ENCODE results near the gene ACIN1.

The ACIN1 gene

DNA sequence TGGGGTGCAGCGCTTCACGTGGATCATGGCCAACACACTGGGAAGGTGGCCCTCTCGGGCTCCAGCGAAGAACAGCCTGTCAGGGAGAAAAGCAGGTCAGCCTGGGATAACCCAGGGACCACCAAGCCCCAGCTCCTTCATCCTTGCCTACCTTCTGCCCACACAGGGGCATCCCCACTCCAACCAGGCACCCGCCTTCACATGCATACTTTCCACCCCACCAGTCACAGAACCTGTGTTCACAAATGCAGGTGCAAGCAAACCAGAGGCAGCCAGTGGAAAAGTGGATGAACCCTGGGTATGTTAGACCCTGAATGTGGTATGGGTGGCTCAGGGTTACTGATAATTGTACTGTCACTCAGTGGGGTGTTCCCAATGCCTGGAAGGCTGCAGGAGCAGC lies 36.5 kb upstream of the ACIN1 start:
- H3K4me1 ChIP-seq (ENCODE audit: control insufficient read depth, insufficient read depth, low read length) = no peaks in the 10 kb centered on the region
- H3K27me3 ChIP-seq (ENCODE audit: control insufficient read depth, insufficient read depth, low read length) = no peaks in the 10 kb centered on the region
- H3K9me3 ChIP-seq (ENCODE audit: control insufficient read depth, low read length) = no peaks in the 10 kb centered on the region
- H3K36me3 ChIP-seq (ENCODE audit: control insufficient read depth, insufficient read depth, low read length) = peaks cover 11% of the 10 kb centered on the region
- no peak overlapping the region for H3K9ac ChIP-seq (ENCODE audit: low read length)
- H3K4me3 ChIP-seq (ENCODE audit: low read length) = no peak overlapping the region

DNA sequence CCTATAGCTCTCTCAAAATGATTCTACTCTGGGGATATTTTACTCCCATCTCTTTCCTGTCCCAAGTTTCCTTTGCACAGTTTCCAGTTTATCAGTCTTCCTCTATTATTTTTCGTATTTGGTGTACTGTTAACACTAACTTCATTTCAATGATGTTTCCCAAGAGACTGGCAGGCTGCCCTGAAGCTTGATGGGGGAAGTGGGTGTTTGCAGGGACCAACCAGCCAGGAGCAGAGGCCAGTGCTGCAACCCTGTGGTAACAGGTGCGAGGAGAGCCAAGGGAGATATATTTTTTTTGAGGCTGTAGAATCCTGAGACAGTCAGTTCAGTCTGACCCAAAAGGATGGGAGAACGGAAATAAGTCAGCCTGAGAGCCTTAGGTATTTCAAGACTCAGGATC lies 35.9 kb upstream of the ACIN1 start:
- no peaks in the 10 kb centered on the region for H3K4me1 ChIP-seq (ENCODE audit: control insufficient read depth, insufficient read depth, low read length)
- H3K4me3 ChIP-seq (ENCODE audit: low read length) = no peak overlapping the region
- H3K9ac ChIP-seq (ENCODE audit: low read length) = no peak overlapping the region
- H3K9me3 ChIP-seq (ENCODE audit: control insufficient read depth, low read length) = no peaks in the 10 kb centered on the region
- H3K36me3 ChIP-seq (ENCODE audit: control insufficient read depth, insufficient read depth, low read length) = peaks cover 7% of the 10 kb centered on the region
- no peaks in the 10 kb centered on the region for H3K27me3 ChIP-seq (ENCODE audit: control insufficient read depth, insufficient read depth, low read length)

DNA sequence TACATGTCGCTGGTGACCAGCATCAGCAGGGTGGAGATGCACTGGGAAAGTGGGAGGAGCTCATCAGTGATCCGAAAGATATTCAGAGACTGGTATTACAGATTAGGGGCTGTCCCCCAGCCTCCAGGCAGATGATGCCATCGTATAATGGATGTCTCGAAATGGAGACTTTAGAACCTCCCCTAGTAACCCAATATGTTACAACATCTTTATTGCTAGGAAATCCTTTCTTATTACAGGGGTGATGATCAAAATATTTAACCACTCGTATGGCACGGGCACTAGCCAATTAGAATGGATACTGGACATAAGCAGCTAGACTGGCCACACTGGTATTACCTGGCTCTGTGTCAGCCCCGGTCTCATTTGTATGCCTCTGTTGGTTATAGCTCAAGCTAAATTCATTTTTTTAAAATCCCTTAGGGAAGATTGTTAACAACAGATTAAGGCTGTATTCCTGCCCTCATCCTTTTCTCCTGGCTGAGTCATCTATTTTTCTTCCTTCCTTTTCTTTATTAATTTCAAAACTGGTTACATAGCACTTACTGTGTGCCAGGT lies 34.9 kb upstream of the ACIN1 start:
- Histone ChIP-seq H3K4me1 (ENCODE audit: control insufficient read depth, insufficient read depth, low read length) (no peaks in the 10 kb centered on the region), H3K9me3 (ENCODE audit: control insufficient read depth, low read length) (no peaks in the 10 kb centered on the region), H3K36me3 (ENCODE audit: control insufficient read depth, insufficient read depth, low read length) (peaks cover 7% of the 10 kb centered on the region), H3K9ac (ENCODE audit: low read length) (no peak overlapping the region), H3K27me3 (ENCODE audit: control insufficient read depth, insufficient read depth, low read length) (no peaks in the 10 kb centered on the region), H3K4me3 (ENCODE audit: low read length) (no peak overlapping the region)

DNA sequence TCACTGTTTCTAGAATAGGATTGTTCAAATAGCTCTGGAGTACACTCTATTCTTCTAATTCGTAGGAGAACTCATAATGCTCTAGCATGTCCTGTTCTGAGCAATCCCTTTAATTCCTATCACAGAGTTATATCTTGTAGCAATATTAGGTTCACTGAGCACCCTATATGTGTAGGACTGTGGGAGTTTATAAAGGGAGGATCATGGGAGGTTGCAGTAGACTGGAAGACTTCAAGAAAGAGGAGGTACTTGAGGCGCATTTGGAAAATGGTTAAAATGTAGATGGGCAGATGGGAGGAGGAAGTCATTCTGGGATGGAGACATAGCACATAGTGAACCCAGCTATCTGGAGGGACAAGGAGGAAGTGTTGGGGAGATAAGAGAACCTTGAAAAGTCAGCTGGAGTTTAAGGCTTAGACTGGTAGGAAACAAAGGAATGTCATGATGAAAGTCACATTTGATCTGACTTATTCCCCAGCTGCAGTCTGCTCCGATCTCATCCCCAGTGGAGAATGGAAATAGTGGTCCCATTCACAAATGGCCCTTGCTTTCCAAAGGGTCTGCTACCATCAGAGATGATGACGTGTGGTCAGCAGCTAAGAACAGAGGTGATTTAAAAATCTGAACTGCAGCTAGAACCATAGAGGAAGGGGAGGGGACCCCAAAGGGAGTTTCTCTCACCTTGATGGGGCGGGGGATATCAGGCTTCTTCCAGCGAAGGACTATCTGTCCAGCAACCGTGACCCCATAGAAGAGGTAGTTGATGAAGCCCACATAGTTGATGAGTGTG lies 34.2 kb upstream of the ACIN1 start:
- Histone ChIP-seq H3K9ac (ENCODE audit: low read length) (no peak overlapping the region), H3K36me3 (ENCODE audit: control insufficient read depth, insufficient read depth, low read length) (peaks cover 7% of the 10 kb centered on the region), H3K27me3 (ENCODE audit: control insufficient read depth, insufficient read depth, low read length) (no peaks in the 10 kb centered on the region), H3K4me3 (ENCODE audit: low read length) (no peak overlapping the region), H3K9me3 (ENCODE audit: control insufficient read depth, low read length) (no peaks in the 10 kb centered on the region), H3K4me1 (ENCODE audit: control insufficient read depth, insufficient read depth, low read length) (no peaks in the 10 kb centered on the region)

DNA sequence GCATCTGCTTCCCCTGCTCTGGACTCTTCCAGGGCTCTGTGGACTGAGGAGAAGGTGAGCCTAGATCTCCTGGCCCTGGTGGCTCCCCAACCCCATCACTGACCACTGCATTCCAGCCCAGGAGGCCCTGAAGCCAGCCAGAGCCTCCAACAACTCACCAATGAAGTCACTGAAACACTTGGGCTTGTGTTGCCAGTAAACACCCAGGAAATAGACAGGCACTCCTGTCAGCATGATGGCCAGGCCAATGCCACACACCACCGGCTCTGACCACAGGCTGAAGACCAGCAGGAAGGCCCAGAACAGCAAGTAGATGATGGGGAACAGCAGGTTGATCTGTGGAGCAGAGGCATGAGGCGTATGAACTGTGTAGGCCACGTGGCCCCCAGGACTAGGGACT lies 32.9 kb upstream of the ACIN1 start:
- H3K9ac ChIP-seq (ENCODE audit: low read length) = no peak overlapping the region

DNA sequence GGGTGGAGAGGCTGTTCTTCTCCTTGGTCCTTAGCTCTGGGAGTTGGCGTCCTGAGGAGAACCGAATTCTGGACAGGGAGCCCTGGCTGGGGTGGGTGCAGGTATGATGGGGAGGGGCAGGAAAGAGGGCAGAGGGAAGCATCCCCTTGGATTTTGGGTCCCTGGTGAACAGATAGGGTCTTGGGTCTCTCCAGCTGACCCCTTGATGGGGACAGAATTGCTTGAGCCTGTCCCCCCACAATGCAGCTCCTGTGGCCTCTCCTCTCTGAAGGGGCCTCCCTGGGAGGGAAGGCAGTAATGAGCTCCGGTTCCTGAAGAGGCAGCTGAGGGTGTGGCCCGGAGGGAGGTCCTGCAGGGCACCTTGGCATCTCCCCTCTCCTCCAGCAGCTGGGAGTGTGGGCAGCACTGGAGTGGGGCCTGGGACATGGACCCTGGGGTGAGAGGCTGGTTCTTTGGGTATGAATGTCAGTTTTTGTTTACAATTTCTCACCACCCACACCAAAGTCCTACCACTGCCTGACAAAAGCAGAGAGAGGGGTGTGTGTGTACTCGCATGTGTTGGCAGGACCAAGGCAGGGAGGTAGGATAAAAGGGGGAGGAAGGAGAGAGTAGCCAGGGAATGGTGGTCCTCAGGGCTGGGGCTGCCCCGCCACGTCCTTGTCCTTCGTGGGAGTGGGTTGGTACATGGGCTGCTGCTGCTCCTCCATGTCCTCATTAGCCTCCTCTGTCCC lies 31.8 kb upstream of the ACIN1 start:
- H3K36me3 ChIP-seq (ENCODE audit: control insufficient read depth, insufficient read depth, low read length) = peaks cover 7% of the 10 kb centered on the region
- H3K4me3 ChIP-seq (ENCODE audit: low read length) = no peak overlapping the region
- H3K9ac ChIP-seq (ENCODE audit: low read length) = no peak overlapping the region
- no peaks in the 10 kb centered on the region for H3K27me3 ChIP-seq (ENCODE audit: control insufficient read depth, insufficient read depth, low read length)
- H3K9me3 ChIP-seq (ENCODE audit: control insufficient read depth, low read length) = no peaks in the 10 kb centered on the region
- peaks cover 15% of the 10 kb centered on the region for H3K4me1 ChIP-seq (ENCODE audit: control insufficient read depth, insufficient read depth, low read length)

More for the DNA sequence above, 32.9 kb upstream of the ACIN1 start:
- H3K9me3 ChIP-seq (ENCODE audit: control insufficient read depth, low read length) = no peaks in the 10 kb centered on the region
- peaks cover 13% of the 10 kb centered on the region for H3K4me1 ChIP-seq (ENCODE audit: control insufficient read depth, insufficient read depth, low read length)
- no peak overlapping the region for H3K4me3 ChIP-seq (ENCODE audit: low read length)
- peaks cover 7% of the 10 kb centered on the region for H3K36me3 ChIP-seq (ENCODE audit: control insufficient read depth, insufficient read depth, low read length)
- H3K27me3 ChIP-seq (ENCODE audit: control insufficient read depth, insufficient read depth, low read length) = no peaks in the 10 kb centered on the region

DNA sequence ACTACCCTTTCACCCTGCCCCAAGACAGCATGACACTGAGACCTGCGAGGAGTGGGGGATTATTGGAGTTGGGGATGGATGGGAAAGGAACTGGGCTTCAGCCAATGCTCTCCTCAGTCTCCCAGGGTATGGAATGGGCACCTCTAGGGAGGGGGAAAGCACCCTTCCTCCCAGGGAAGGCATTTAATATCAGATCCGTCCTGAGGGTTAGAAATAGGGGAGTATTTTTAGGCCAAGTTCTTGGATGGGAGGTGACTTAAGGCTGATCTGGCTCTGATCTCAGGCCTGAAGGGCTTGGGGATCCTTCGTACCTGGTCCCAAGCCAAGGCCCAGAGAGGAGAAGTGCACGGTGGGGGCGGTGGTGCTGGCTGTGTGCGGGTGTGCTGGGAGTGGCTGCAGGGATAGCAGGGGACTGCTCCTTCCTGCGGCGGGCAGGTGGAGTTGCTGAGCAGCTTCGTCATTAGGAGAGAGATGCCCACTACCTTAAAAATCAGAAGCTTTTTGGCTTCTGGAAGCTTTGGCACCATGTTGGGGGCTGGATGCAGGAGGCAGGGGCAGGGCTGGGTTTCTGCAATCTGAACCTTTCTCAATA lies 31.1 kb upstream of the ACIN1 start:
- Histone ChIP-seq H3K9me3 (ENCODE audit: control insufficient read depth, low read length) (no peaks in the 10 kb centered on the region), H3K4me1 (ENCODE audit: control insufficient read depth, insufficient read depth, low read length) (peaks cover 21% of the 10 kb centered on the region), H3K36me3 (ENCODE audit: control insufficient read depth, insufficient read depth, low read length) (peaks cover 7% of the 10 kb centered on the region), H3K9ac (ENCODE audit: low read length) (no peak overlapping the region), H3K27me3 (ENCODE audit: control insufficient read depth, insufficient read depth, low read length) (no peaks in the 10 kb centered on the region), H3K4me3 (ENCODE audit: low read length) (no peak overlapping the region)

DNA sequence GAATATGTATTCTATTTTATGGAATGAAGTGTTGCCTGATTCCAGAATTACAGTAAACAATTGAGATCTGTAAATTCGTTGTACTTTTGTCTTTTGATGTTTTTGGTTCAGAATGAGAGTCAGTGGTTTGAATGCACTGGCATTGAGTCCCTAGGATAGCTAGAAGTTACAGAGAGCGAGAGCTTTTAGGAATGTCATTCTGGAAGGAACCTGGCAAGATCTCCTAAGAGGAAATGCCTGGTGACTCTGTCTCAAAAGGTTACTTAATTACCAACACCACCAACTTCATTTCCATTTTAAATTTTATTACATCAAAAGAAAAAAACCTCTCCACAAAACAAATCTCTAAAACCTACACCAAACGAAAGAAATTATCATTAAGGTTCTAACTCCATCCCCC lies 30.1 kb upstream of the ACIN1 start:
- Histone ChIP-seq H3K36me3 (ENCODE audit: control insufficient read depth, insufficient read depth, low read length) (peaks cover 7% of the 10 kb centered on the region), H3K9me3 (ENCODE audit: control insufficient read depth, low read length) (no peaks in the 10 kb centered on the region), H3K27me3 (ENCODE audit: control insufficient read depth, insufficient read depth, low read length) (no peaks in the 10 kb centered on the region), H3K9ac (ENCODE audit: low read length) (no peak overlapping the region), H3K4me1 (ENCODE audit: control insufficient read depth, insufficient read depth, low read length) (peaks cover 23% of the 10 kb centered on the region), H3K4me3 (ENCODE audit: low read length) (no peak overlapping the region)

DNA sequence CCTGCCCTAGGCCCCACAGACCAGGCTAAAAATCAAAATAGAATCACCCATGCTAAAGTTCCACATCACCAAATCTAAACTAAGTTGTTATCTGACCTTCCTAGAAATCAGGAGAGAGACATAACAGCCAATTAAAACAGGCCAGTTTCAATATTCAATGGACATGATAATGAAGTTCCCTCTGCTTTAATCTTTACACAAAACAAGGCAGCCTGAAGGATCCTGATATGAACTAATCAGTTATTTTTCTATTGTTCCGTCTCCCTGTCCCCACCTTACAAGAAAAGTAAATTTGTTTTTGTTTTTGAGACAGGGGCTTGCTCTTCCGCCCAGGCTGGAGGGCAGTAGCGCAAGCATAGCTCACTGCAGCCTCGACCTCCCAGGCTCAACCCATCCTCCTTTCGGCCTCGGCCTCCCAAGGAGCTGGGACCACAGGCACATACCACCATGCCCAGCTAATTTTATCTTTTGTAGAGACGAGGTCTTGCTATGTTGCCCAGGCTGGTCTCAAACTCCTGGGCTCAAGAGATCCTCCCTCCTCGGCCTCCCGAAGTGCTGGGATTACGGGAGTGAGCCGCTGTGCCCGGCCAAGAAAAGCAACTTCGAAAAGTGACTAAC lies 29.5 kb upstream of the ACIN1 start:
- Histone ChIP-seq H3K9me3 (ENCODE audit: control insufficient read depth, low read length) (no peaks in the 10 kb centered on the region), H3K4me3 (ENCODE audit: low read length) (no peak overlapping the region), H3K27me3 (ENCODE audit: control insufficient read depth, insufficient read depth, low read length) (no peaks in the 10 kb centered on the region), H3K36me3 (ENCODE audit: control insufficient read depth, insufficient read depth, low read length) (peaks cover 4% of the 10 kb centered on the region), H3K9ac (ENCODE audit: low read length) (no peak overlapping the region), H3K4me1 (ENCODE audit: control insufficient read depth, insufficient read depth, low read length) (peaks cover 23% of the 10 kb centered on the region)

DNA sequence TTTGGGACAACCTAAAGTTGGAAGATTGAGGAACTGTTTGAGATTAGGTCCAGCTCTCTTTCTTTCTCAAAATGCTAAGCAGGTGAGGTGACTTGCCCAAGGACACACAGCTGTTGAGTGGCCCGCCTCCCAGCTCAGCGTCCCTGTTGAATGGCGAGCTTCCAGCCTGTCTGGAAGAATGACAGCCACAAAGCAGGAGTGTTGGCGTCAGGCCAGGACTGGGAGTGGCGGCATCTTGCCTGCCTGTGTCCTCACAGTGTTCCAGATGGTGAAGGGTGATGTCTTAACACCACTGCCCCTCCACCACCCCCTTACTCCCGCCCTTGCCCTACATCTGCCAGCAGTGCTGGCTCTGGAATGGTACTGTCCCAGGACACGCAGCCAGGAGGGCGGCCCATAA lies 28.5 kb upstream of the ACIN1 start:
- Histone ChIP-seq H3K27me3 (ENCODE audit: control insufficient read depth, insufficient read depth, low read length) (no peaks in the 10 kb centered on the region), H3K9ac (ENCODE audit: low read length) (peak overlapping the region; percentile 2)

DNA sequence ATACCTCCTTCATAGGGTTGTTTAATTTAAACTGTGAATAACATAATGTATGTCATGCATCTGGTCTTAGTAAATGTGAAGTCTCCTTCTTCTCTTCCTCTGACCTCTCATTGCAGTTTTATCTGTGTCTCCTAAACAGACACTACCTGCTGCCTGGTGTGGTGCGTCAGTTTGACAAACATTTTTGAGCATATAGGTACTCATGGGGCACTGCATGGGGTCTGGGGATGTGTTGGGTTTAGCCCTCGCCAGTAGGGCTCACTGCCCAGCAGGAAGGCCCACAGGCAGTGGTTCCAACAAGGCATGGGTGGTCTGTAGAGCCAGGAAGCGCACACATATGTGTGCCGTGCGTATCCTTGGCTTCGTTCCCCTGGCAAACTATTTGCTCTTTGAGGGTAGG lies 27.1 kb upstream of the ACIN1 start:
- Histone ChIP-seq H3K36me3 (ENCODE audit: control insufficient read depth, insufficient read depth, low read length) (no peaks in the 10 kb centered on the region), H3K4me3 (ENCODE audit: low read length) (no peak overlapping the region), H3K27me3 (ENCODE audit: control insufficient read depth, insufficient read depth, low read length) (peaks cover 2% of the 10 kb centered on the region), H3K9ac (ENCODE audit: low read length) (no peak overlapping the region), H3K9me3 (ENCODE audit: control insufficient read depth, low read length) (no peaks in the 10 kb centered on the region), H3K4me1 (ENCODE audit: control insufficient read depth, insufficient read depth, low read length) (peaks cover 23% of the 10 kb centered on the region)

More for the DNA sequence above, 28.5 kb upstream of the ACIN1 start:
- no peaks in the 10 kb centered on the region for H3K9me3 ChIP-seq (ENCODE audit: control insufficient read depth, low read length)
- no peaks in the 10 kb centered on the region for H3K36me3 ChIP-seq (ENCODE audit: control insufficient read depth, insufficient read depth, low read length)
- peaks cover 23% of the 10 kb centered on the region for H3K4me1 ChIP-seq (ENCODE audit: control insufficient read depth, insufficient read depth, low read length)
- no peak overlapping the region for H3K4me3 ChIP-seq (ENCODE audit: low read length)

Measured in mucosa of stomach (tissue), 1 donor.